Right atrium auricular region (tissue), 2 donors: Measurements from ENCODE around the gene CACNA1C. TPM values are rescaled to one million over a fixed set of nuclear protein-coding genes. Genes with fewer than 3 reads are reported as not detected.

ENCODE experiments used
- DNase-seq: peaks from one replicate; pipeline ENCODE4 v3.0.0-alpha.2; 2019; ENCODE audit warnings: low spot score
- H3K27ac ChIP-seq, 2 donors: fragments of 200-600 bp; sonication (generic); 1 replicate in 1 of 2; 2 replicates in 1 of 2; pipeline ENCODE4 v1.5.1; 2016 to 2019
- H3K27me3 ChIP-seq, 2 donors: fragments of 200-600 bp; sonication (generic); one replicate each; pipeline versions ENCODE4 v1.5.1 to v1.6.0; 2017 to 2019
- H3K36me3 ChIP-seq: fragments of 200-600 bp; sonication (generic); one replicate; pipeline ENCODE4 v1.5.1; 2016
- H3K4me1 ChIP-seq, 2 donors: fragments of 200-600 bp; sonication (generic); one replicate each; pipeline versions ENCODE4 v1.5.1 to v1.6.0; 2017 to 2019
- H3K4me3 ChIP-seq, 2 donors: fragments of 200-600 bp; sonication (generic); 1 replicate in 1 of 2; 2 replicates in 1 of 2; pipeline ENCODE4 v1.5.1; 2017 to 2019; ENCODE audit warnings: mild to moderate bottlenecking in 1 of 2, moderate library complexity in 1 of 2
- H3K9me3 ChIP-seq, 2 donors: fragments of 200-600 bp; sonication (generic); one replicate each; pipeline ENCODE4 v1.5.1; 2019
- total RNA-seq, 2 donors: library from RNA; depleted of rRNA; stranded (reverse); fragments of >200 nt; gene quantifications; one replicate each; pipeline ENCODE4 v1.1.0, GENCODE V29; 2016
- TF ChIP-seq, protein P1 (sequence below), 2 donors: fragments of 200-600 bp; sonication (generic); IDR thresholded peaks; one replicate each; pipeline ENCODE4 v1.5.1; 2019; ENCODE audit warnings: antibody characterized with exemption in 2 of 2

Gene CACNA1C
- total RNA-seq, 2 donors from 2014 or later = 83.1 to 93.6 TPM

- H3K27ac ChIP-seq = no peak overlapping the region
- TF ChIP-seq, protein P1, sequence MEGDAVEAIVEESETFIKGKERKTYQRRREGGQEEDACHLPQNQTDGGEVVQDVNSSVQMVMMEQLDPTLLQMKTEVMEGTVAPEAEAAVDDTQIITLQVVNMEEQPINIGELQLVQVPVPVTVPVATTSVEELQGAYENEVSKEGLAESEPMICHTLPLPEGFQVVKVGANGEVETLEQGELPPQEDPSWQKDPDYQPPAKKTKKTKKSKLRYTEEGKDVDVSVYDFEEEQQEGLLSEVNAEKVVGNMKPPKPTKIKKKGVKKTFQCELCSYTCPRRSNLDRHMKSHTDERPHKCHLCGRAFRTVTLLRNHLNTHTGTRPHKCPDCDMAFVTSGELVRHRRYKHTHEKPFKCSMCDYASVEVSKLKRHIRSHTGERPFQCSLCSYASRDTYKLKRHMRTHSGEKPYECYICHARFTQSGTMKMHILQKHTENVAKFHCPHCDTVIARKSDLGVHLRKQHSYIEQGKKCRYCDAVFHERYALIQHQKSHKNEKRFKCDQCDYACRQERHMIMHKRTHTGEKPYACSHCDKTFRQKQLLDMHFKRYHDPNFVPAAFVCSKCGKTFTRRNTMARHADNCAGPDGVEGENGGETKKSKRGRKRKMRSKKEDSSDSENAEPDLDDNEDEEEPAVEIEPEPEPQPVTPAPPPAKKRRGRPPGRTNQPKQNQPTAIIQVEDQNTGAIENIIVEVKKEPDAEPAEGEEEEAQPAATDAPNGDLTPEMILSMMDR (IDR thresholded peaks at IDR 0.05) = no peak
- peaks cover 0 to 23% of the 10 kb centered on the region in 2 donors for H3K4me1 ChIP-seq
- H3K9me3 ChIP-seq = no peaks in the 10 kb centered on the region
- no peak overlapping the region for H3K4me3 ChIP-seq
- DNase-seq = no peak
- peaks cover 14% of the 10 kb centered on the region for H3K36me3 ChIP-seq
- H3K27me3 ChIP-seq = no peaks in the 10 kb centered on the region
Observed at GRCh38 chr12:2643576-2644135, 590.9 kb downstream of the CACNA1C start.

DNA sequence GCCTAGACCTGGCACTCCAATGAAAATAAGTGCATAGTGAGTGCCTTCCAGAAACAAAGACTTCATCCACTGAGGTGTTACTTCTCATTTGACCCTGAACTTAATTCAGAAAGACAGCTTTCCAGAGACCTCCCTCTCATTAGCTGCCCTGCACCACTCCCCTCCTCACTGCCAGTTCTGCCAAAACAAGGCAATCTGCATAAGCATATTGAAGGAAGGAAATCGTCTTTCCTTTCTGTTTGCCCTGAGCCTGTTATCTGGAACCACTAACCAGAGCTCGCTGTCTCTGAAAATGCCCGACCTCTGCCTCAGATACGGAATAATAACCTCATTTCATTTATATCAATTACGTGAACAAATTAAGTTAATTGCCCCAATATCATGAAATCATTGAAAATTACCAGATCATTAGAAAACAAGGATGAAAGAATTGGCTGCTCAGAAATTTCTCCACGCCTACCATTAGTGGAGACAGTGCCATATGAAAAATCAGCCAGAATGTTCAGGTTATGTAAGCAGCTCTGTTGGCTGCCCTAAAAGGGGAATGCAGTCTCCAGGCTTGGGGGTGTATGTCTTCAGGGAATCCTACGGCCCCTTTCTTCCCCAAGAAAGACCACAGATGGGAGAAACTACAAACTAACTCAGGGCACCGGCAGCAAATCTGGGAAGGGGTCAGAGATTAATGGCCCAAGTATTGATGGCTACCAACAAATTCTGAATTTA is 592.1 kb downstream of the CACNA1C start:
- Histone ChIP-seq H3K4me1 (peaks cover 0 to 21% of the 10 kb centered on the region in 2 donors), H3K27ac (no peak overlapping the region), H3K36me3 (peaks cover 4% of the 10 kb centered on the region), H3K4me3 (no peak overlapping the region), H3K9me3 (no peaks in the 10 kb centered on the region), H3K27me3 (no peaks in the 10 kb centered on the region)
- DNase-seq = no peak
- TF ChIP-seq, protein P1 (IDR thresholded peaks at IDR 0.05) = no peak

DNA sequence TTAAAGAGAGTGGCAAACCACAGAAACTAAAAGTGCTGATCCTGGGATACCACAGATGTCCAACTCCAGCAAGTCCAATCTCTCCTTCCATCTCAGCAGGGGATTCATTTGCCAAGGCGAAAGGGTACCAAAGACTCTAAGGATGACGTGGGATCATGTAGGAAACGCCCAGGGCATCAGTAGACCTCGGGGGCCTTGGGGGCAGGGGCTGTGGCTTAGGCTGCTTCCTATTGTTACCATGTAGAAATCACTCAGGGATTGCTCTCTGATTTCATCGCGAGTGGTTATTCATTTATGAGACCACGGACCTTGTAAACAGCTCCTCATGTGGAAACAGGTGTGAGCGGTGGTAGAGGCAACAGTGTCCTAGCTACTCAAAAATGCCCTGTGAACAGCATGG is 592.7 kb downstream of the CACNA1C start:
- DNase-seq = no peak
- H3K4me1 ChIP-seq = peaks cover 0 to 15% of the 10 kb centered on the region in 2 donors
- H3K9me3 ChIP-seq = no peaks in the 10 kb centered on the region
- H3K27ac ChIP-seq = no peak overlapping the region
- TF ChIP-seq, protein P1 (IDR thresholded peaks at IDR 0.05) = no peak
- no peak overlapping the region for H3K4me3 ChIP-seq
- H3K36me3 ChIP-seq = no peaks in the 10 kb centered on the region
- H3K27me3 ChIP-seq = no peaks in the 10 kb centered on the region

DNA sequence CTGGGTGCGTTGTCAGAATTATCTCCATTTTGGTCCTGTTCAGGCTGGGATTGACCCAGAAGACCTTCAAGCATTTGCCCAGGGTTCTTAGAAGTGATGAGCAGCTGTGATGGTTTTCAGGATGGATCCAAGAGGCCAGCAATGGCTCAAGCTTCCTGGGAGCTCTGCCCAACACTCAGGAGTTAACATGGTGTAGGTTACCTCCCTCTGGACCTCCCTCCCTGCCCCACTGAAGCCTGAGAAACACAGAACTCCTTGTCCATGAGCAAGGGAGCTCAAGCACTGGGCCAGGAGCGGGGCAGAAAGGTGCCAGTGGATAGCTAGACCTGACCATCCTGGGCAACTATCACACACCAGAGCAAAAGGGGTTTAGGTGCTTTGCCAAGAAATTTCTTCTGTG is 593.6 kb downstream of the CACNA1C start:
- Histone ChIP-seq H3K4me3 (no peak overlapping the region), H3K27ac (no peak overlapping the region), H3K27me3 (no peaks in the 10 kb centered on the region), H3K4me1 (peaks cover 0 to 6% of the 10 kb centered on the region in 2 donors), H3K36me3 (peaks cover 6% of the 10 kb centered on the region), H3K9me3 (no peaks in the 10 kb centered on the region)
- no peak for DNase-seq
- TF ChIP-seq, protein P1 (IDR thresholded peaks at IDR 0.05) = no peak

GRCh38 chr12:2647186-2647585 is 594.4 kb downstream of the CACNA1C start:
- Histone ChIP-seq H3K9me3 (no peaks in the 10 kb centered on the region), H3K36me3 (peaks cover 13% of the 10 kb centered on the region), H3K27me3 (no peaks in the 10 kb centered on the region), H3K27ac (no peak overlapping the region), H3K4me3 (no peak overlapping the region), H3K4me1 (no peaks in the 10 kb centered on the region)
- TF ChIP-seq, protein P1 (IDR thresholded peaks at IDR 0.05) = no peak
- DNase-seq = no peak
